Glutamatergic neuron (in vitro differentiated cells): Measurements from ENCODE around the gene OXCT2. TPM values are rescaled to one million over a fixed set of nuclear protein-coding genes. Genes with fewer than 3 reads are reported as not detected.

Source experiments
- DNase-seq: peaks from one replicate; pipeline ENCODE4 v3.0.0; 2022
- H3K27ac Mint-ChIP-seq: one replicate; pipeline ENCODE4 v1.8.0; 2020; ENCODE audit warnings: mild to moderate bottlenecking, mixed read lengths, inconsistent platforms; ENCODE audit not compliant: unreplicated experiment
- H3K27me3 Mint-ChIP-seq: one replicate; pipeline ENCODE4 v1.8.0; 2020; ENCODE audit warnings: mild to moderate bottlenecking, moderate library complexity, mixed read lengths, inconsistent platforms; ENCODE audit not compliant: unreplicated experiment
- H3K36me3 Mint-ChIP-seq: one replicate; pipeline ENCODE4 v1.8.0; 2020; ENCODE audit warnings: mild to moderate bottlenecking, mixed read lengths, inconsistent platforms; ENCODE audit not compliant: unreplicated experiment
- H3K4me1 Mint-ChIP-seq: one replicate; pipeline ENCODE4 v1.8.0; 2020; ENCODE audit warnings: mild to moderate bottlenecking, low read depth, mixed read lengths, inconsistent platforms; ENCODE audit not compliant: unreplicated experiment
- H3K4me3 Mint-ChIP-seq: one replicate; pipeline ENCODE4 v1.8.0; 2020; ENCODE audit warnings: mild to moderate bottlenecking, mixed read lengths, inconsistent platforms; ENCODE audit not compliant: unreplicated experiment
- H3K9me3 Mint-ChIP-seq: one replicate; pipeline ENCODE4 v1.8.0; 2020; ENCODE audit warnings: mild to moderate bottlenecking, moderate library complexity, mixed read lengths, inconsistent platforms; ENCODE audit not compliant: unreplicated experiment
- CTCF ChIP-seq: fragments of 200-600 bp; sonication (generic); IDR thresholded peaks from one replicate; pipeline ENCODE4 v1.5.0; 2021; ENCODE audit not compliant: partially characterized antibody, unreplicated experiment
- total RNA-seq: library from RNA; stranded (reverse); fragmentation: NEBNext Ultra II Directional; extraction: Animal tissue kit (Norgen Biotek cat#: 25700); gene quantifications from one replicate; pipeline ENCODE4 v1.2.1, GENCODE V29; 2021; ENCODE audit not compliant: unreplicated experiment

The OXCT2 gene
- total RNA-seq, 1 donor from 2014 or later = 0.37 TPM

DNA sequence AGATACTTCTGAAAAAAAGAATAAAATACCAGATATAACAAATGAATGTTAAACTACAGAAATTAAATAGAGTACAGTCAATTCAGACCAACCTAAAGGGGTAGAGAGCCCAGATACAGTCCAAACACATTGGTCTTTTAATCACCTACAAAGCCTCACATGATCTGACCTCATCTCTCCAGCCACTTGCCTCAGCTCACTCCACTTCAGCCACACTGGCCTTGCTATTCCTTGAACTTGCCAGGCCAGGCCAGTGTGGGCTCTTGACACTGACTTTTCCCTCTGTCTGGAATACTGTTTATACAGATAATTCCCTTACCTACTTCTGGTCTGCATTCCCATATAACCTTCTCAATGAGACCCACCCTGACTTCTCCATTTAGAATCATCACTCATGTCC is 49.5 kb downstream of the OXCT2 start:
- Mint-ChIP-seq H3K27me3 (peaks cover 17% of the 10 kb centered on the region), H3K4me3 (no peak overlapping the region), H3K4me1 (no peaks in the 10 kb centered on the region), H3K36me3 (no peaks in the 10 kb centered on the region), H3K27ac (no peak overlapping the region), H3K9me3 (no peaks in the 10 kb centered on the region)
- TF ChIP-seq CTCF = no peak
- no peak for DNase-seq

- H3K4me3 Mint-ChIP-seq = no peak overlapping the region
- no peak for DNase-seq
Observed at GRCh38 chr1:39720094-39720999, 50.8 kb downstream of the OXCT2 start.

More at GRCh38 chr1:39720094-39720999, 50.8 kb downstream of the OXCT2 start:
- peaks cover 16% of the 10 kb centered on the region for H3K27me3 Mint-ChIP-seq
- no peak overlapping the region for H3K27ac Mint-ChIP-seq
- H3K36me3 Mint-ChIP-seq = no peaks in the 10 kb centered on the region
- TF ChIP-seq CTCF = peak; percentile 83
- no peaks in the 10 kb centered on the region for H3K4me1 Mint-ChIP-seq
- no peaks in the 10 kb centered on the region for H3K9me3 Mint-ChIP-seq

Other genes with a start within 250 kb of the OXCT2 start
- 131 TPM for gene PABPC4, start 194.6 kb downstream of the OXCT2 start, total RNA-seq
- gene HEYL, start 131.7 kb downstream of the OXCT2 start, total RNA-seq = 9.0 TPM
- gene NT5C1A, start 99.2 kb downstream of the OXCT2 start, total RNA-seq = not detected
- not detected for gene HPCAL4, start 79.9 kb downstream of the OXCT2 start, total RNA-seq
- gene PPIE, start 32.5 kb downstream of the OXCT2 start, total RNA-seq = 28.8 TPM
- 0.12 TPM for gene BMP8B, start 17.5 kb upstream of the OXCT2 start, total RNA-seq
- gene TRIT1, start 112.2 kb upstream of the OXCT2 start, total RNA-seq = 35.5 TPM
- 97.7 TPM for gene MYCL, start 130.6 kb upstream of the OXCT2 start, total RNA-seq
- 5.6 TPM for gene MFSD2A, start 183.8 kb upstream of the OXCT2 start, total RNA-seq